Coronary artery (tissue), 2 donors: ENCODE measurements around the gene MAPK14.
"Not testable (repeated sequence)": the region's sequence is repeated elsewhere in the genome, so short reads cannot be mapped to it uniquely, and the experiment has no call there.

ENCODE experiments used
- DNase-seq: peaks from one replicate; pipeline ENCODE4 v3.0.0-alpha.2; 2017; ENCODE audit warnings: low spot score
- H3K27ac ChIP-seq, 2 donors: fragments of 200-600 bp; sonication (generic); one replicate each; pipeline ENCODE4 v1.5.1; 2016 to 2019
- H3K4me3 ChIP-seq: fragments of 200-600 bp; sonication (generic); 2 replicates; pipeline ENCODE4 v1.5.1; 2016; ENCODE audit warnings: mild to moderate bottlenecking, moderate library complexity
- CTCF ChIP-seq: fragments of 200-600 bp; sonication (generic); IDR thresholded peaks from one replicate; pipeline ENCODE4 v1.5.1; 2019; ENCODE audit warnings: antibody characterized with exemption

Gene MAPK14

DNA sequence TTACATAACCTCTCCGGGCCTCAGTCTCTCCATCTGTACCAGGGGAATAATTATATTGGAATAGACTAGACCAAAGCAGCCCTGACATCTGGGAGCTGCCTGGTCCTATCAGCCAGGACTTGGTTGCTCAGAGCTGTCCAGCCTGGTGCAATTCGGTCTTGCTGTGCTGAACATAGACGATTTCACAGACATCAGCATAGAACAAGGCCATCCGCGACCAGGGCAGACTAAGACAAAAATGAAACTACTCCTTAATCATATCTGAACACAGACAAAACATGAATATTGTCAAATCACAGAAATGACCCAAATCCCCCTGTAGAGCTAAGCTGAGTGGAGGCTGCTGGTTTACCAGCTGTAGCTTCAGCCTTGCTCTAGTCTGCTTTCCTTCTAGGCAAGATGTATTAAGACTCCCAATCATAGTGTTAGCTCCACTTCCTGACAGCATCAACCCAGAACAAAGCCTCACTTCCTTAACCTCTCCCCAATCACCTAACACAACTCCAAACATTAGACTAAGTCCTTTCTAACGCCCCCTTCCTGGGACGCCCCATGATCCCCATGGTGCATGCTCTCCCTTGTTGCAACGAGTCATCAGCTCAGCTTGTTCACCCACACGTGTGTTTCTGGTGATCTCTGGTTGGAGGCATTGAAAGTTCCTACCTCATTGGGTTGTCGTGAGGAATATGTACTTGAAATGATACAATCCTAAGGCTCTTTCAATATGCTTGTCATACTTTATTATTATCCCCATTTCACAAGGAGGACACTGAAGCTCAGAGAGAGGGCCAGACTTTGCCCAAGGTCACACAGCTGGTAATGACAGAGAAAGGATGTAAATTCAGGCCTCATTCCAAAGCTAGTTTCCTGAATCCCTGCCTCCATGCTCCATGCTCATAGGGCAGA, 99.2 kb downstream of the MAPK14 start:
- no peak for TF ChIP-seq CTCF
- Histone ChIP-seq H3K4me3 (no peak overlapping the region), H3K27ac (no peak overlapping the region)
- no peak for DNase-seq

DNA sequence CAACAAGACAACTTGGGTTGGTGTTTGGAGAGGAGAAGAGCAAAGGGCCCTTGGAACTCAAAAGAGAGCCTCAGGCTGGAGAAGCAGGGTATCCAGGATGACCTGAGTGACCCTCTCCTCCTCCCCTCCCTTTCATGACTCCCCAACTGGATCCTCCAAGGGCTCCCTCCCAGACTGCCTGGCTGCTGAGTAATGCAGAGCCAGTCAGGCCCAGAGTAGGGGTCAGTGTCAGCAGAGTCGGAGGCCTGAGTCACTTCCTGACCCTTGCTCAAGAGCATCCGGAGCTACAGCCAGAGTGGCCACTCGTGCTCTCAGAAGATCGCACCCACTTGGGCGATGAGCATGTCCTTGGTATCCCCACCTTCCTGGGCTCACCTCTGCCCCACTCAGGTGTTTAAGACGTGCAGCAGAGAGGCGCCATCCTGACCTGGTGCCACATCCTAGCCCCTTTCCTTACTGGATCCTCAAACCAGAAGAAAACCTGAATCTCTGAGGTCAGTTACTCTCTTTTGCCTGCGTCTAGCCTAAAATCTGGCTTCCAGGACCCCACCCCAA, 99.9 kb downstream of the MAPK14 start:
- Histone ChIP-seq H3K27ac (no peak overlapping the region), H3K4me3 (no peak overlapping the region)
- TF ChIP-seq CTCF = no peak
- DNase-seq = no peak

DNA sequence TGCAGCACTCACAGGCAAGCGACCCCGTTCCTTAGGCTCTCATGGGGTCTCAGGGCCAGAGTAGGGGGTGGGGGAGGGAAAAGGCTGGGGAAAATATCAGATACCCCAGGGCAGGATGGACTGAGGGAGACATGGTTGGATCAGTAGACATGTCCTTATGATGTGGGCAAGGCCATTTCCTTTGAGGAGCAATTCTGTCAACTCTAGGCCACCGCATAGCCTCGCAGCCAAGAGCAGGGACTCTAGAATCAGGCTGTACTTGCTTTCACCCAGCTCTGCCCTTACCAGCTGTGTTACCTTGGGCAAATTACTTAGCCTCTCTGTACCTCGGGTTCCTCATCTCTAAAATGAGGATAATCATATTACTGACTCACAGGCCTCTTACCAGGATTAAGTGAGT, 100.5 kb downstream of the MAPK14 start:
- DNase-seq = no peak
- TF ChIP-seq CTCF = no peak
- Histone ChIP-seq H3K27ac (no peak overlapping the region), H3K4me3 (no peak overlapping the region)

DNA sequence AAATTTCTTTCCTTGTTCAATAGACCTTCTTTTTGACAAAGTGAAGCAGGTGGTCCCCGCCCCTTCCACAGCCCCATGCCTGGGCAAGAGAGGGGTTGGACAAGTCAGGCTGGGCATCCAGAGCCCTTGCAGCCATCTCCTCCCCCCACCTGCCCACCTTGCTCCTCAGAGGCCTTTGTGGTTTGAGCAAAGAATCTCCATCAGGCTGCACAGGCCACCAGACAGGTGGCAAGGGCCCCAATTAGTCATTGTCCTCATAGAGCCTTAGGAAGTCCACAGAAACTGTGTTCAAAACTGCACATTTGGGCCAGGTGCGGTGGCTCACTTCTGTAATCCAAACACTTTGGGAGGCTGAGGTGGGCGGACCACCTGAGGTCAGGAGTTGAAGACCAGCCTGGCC, 101.2 kb downstream of the MAPK14 start:
- no peak for TF ChIP-seq CTCF
- Histone ChIP-seq H3K27ac (no peak overlapping the region), H3K4me3 (no peak overlapping the region)
- no peak for DNase-seq

DNA sequence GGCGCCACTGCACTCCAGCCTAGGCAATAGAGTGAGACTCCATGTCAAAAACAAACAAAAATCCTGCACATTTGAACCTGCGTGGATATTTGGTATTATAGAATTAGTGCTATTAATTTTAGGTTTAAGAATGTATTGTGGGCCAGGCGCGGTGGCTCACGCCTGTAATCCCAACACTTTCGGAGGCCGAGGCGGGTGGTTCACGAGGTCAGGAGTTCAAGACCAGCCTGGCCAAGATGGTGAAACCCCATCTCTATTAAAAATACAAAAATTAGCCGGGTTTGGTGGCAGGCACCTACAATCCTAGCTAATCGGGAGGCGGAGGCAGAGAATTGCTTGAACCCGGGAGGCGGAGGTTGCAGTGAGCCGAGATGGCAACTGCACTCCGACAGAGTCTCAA, 101.7 kb downstream of the MAPK14 start:
- H3K27ac ChIP-seq, H3K4me3 ChIP-seq, DNase-seq: not testable (repeated sequence)

DNA sequence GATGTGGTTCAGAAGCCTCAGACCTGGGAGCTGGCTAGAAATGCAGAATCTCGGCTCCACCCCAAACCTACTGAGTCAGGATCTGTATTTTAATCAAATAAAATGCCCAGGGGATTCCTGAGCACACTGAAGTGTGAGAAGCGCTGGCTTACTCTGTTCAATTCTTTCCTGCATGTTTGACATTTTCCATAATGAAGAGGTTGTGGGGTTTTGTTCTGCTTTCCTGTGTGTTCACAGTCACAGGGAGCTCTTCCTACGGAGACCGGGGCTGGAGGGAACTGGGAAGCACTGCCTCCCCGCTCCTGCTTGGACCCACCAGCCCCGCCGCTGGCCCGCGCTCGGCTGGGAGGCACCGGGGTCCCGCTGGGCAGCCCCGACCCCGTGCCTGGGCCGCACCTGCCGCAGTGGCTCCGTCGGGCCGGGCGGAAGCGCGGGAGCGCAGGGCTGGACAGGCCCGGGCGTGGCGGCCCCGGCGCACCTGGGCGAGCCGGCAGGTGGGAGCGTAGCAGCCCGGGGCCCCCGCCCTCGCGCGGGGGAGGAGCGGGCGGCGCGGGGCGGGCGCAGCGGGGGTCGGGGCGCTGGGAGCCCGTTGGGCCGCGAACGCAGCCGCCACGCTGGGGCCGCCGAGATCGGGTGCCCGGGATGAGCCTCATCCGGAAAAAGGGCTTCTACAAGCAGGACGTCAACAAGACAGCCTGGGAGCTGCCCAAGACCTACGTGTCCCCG, 102.5 kb downstream of the MAPK14 start, which contains the start of gene MAPK13:
MAPK13 (plus strand) TSS at position 573 of the 726 bp plus-strand sequence; CDS start at position 643, 70 bp downstream.
- DNase-seq = no peak
- TF ChIP-seq CTCF = no peak

More for the DNA sequence above, 102.5 kb downstream of the MAPK14 start, which contains the start of gene MAPK13:
- H3K27ac ChIP-seq = peak within 1 kb of the TSS in 1 of 2 donors; percentile 26
- peak within 1 kb of the TSS; percentile 60 for H3K4me3 ChIP-seq
